GM21390 (cell line): ENCODE data around the gene REEP1.

Source experiments
- ATAC-seq: cut with Tn5 transposase; IDR thresholded peaks from one replicate; pipeline ENCODE4 v1.9.1; 2021; ENCODE audit not compliant: unreplicated experiment

REEP1 gene

DNA sequence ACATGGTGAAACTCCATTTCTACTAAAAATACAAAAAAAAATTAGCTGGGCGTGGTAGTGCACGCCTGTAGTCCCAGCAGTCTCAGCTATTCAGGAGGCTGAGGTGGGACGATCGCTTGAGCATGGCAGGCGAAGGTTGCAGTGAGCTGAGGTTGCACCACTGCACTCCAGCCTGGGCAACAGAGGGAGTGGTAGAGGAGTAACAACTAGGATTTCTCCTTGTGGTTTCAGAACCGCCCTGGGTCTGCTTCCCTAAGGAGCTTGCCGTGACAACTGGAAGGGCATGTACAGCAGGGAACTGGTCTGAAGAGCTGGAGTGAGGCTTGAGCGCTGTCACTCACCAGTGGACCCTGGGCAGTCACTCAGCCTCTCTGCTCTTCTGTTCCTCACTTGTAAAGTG is 29.1 kb downstream of the REEP1 start:
- no peak for ATAC-seq

DNA sequence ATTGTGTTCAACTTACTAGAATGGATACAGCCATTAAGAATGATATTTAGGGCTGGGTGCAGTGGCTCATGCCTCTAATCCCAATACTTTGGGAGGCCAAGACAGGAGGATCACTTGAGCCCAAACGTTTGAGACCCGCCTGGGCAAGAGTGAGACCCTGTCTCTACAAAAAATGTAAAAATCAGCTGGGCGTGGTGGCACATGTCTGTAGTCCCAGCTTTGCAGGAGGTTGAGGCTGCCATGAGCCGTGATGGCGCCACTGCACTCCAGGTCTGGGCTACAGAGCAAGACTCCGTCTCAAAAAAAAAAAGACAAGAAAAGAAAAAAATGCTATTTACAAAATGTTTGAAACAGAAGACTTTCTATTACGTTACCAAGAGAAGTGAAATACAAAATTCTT is 30.0 kb downstream of the REEP1 start:
- ATAC-seq, result no peak

DNA sequence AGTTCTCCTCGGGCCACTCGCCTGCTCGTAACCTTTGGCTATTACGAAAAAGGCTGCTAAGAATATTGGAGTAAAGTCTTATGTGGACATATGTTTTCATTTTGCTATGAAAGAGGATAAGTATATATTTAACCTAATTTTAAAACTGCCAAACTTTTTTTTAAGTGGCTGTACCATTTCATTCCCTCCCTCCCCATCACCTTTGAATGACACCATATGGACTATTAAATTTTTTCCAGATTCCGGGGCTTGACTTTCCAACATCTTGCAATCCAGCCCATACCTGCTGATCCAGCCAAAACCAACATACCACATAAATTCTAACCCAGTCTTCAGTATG is 31.5 kb downstream of the REEP1 start:
- ATAC-seq, result no peak

DNA sequence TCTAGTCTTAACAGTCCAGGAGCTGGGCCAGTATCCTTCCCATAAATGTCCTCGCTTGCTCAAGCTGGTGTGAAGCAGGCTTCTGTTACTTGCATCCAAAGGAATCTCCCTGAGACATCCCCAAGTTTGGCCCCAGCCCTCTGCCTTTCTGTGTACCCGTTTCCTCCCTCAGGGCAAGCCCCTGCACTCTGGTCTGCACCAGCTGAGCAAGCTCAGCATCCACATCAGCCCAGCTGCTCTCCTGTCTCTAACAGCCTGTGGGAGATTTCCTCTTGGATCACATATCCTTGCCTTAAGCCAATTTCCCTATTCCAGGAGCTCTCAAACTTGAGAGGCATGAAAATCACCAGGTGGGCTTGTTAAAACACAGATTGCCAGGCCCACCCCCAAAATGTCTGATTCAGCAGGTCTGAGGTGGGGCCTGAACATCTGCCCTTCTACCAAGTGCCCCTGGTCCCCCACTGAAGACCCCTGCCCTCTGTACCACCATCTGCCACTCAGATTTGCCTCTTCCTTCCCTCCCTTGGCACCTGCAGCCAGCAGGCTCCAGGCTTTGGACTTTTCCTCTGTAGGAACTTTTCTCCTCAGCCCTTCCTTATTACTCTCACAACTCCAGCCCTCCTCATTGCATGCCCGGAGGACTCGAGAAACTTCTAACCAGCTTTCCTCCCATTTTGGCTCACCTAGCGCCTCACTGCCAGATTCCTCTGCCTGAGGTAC is 32.1 kb downstream of the REEP1 start:
- no peak for ATAC-seq

DNA sequence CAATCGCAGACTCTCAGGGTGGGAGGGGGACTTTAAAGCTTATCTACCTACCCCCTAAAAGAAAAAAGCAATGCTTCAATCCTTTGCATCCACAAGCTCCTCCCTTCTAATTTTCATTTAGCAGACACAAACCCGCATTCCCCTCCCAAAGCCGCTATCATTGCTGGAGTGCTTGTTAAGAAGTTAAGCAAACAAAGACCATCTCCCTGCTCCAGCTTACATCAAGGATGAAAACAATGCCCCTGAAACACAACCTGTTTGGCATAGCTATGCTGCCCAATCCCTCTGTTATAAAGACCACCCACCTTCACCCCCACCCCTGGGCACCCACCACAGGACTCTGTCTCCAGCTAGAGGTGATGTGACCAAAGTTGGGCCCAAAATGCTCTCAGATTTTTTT is 33.0 kb downstream of the REEP1 start:
- no peak for ATAC-seq

DNA sequence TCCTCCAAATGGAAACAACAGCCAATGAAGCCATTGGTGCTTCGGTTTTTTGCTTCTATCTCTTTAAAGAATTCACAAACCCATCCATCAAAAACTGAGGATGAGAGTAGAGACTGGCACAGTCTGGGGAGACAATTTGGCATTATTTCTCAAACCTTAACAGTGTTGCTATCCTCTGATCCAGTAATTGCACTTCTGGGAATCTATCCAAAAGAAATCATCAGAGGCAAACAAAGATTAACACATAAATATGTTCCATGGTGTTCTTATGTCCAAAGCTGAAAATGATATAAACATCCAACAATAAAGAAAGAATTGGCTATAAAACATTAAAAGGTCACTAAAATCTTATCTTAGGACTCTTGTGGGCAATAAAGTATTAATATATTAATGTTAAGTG is 35.1 kb downstream of the REEP1 start:
- ATAC-seq, result no peak

DNA sequence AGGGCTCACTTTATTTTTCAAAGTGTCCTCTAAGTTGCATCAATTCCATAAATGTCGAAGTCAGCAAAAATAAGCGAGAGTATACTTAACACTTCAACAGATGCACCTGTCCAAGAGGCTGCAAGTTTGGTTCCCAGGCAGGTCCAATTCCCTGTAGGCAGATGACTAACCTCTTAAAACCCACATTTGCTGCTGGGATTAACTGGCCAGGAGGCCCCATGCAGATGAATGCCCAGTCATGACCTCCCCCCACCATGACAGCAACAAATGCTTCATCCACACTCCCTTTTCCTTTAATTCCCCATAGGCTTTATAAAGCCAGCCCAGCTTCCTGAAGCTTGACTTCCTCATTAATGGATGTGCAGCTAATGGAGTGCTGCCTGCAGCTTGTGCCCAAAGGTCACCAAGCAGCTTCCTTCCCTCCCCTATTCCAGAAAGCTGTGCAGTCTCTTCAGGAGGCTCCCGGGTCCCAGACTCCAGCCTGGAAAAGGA is 35.7 kb downstream of the REEP1 start:
- no peak for ATAC-seq

DNA sequence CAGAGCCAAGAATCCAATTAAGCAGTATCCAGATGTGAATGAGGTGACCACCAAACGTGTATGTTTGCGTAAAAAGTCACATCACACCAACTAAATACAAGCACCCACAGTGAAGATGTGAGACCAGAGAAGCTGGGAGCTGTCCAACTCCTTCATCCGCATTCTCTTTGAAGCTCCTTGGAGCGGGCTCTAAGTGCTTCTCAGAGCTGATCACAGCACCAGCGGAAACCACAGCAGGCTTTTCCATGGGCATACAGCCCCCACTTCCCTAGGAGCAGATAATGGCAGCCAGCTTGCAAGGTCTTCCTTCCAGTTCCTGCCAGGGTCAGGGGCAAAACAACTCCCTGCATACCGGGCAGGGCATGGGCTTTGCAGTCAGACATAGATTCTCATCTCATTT is 36.4 kb downstream of the REEP1 start:
- no peak for ATAC-seq

DNA sequence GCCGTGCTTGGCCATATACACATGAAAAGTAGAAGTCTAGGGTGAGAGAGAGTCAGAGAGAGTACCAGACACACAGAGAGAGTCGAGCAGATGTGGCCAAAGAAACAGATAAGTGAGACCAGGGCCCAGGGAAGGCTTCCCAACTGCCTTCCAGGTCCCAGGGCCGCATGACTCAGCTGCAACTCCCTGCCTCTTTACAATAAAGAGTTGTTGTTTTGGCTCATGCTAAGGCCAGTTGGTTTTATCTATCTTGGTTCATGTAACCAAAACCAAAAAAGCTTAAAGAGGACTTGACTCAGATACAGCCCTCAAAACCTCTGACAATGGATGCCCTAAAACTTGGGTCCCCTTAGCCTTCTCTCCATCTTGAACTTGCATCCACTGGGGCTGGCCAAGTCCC is 36.9 kb downstream of the REEP1 start:
- ATAC-seq, result no peak

DNA sequence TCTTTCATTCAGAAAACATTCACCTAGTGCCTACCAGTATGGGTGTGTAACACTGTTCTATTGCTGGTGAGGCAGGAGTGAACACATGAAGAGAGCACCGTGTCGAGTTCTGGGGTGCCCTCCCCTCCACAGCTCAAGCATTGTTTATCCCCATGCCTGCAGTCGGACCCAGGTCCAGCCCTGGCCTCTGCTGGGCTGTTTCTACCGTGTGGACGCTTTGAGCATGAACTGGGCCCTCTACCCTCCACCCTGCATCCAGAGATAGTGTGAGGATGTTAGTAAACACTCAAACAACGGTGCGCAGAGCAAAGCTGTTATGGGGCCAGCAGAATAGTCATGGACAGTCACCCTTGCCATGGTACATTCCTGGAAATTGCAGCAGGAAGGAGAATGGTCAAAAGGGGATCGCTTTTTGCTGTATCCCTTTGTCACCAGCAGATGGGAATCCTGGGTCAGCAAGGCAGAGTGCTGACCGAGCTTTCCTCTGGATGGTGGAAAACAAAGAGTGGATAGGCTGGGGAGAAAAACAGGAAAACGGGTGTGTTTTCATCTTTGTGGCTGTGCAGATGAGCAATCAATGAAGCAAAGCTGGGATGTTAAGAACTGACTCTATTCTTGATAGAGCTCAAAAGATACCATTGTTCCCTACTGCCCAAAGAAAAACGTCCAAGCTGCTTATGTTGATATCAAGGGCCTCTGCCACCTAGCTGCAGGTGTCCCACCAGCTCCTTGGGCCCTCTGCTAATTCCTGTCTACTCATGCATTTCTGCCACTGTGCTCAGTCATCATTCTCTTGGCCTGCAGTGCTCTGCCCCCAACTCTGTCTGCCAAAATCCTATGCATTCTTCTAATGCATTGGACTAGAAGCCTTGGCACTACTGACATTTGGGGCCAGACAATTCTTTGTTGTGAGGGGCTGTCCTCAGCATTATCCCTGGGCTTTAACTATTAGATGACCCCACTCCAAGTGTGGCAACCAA is 38.7 kb downstream of the REEP1 start:
- no peak for ATAC-seq

DNA sequence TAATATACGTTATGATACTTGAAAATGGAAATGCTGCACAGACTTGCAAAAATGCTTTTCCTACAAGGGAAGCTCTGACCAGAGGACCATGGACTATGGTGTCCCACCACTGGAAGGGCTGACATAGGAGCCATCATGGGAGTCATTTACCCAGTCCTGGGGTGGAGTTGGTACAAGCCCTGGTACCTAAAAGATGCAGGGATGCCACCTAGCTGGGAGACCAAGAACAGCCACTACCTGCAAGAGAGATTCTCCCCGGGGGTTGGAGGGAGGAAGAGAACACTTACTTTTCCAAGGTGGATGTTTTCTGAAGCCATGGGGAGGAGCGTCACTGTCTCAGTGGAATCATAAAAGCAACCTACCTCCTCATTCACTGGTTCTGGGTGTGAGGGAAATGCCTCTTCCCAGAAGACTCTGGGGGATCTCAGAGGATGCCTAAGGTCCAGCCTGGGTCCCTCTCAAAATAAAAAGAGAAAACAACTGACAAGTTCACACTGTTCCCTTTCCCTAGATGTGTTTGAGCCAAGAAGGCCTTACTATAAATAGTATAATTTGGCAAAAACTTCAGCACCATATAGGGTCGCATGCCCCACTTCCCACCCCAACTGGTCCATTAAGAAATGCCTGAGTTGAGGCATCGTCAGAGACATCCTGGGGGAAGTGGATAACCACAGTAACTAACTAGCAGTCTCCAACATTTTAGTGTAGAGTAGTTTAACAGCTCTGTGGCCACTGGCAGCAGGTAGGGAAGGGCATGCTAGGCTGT is 39.9 kb downstream of the REEP1 start:
- no peak for ATAC-seq

DNA sequence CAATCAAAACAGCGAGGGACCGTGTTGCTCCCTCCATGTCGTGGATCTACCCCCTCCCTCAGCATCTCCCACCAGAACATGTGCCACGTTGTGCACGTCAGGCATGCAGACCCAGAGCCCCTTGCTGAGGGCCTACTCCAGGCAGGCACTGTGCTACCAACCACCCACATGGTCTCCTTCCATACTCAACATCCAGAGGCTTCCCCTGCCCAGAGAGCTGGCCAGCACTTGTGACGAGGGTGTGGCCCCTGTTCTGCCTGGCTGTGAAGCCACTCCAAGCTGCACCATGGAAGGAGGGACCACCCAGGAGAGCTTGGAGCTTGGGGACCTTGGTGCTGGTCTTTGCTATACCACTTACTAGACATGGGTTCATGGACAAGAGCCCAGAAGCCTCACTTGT is 40.5 kb downstream of the REEP1 start:
- no peak for ATAC-seq

DNA sequence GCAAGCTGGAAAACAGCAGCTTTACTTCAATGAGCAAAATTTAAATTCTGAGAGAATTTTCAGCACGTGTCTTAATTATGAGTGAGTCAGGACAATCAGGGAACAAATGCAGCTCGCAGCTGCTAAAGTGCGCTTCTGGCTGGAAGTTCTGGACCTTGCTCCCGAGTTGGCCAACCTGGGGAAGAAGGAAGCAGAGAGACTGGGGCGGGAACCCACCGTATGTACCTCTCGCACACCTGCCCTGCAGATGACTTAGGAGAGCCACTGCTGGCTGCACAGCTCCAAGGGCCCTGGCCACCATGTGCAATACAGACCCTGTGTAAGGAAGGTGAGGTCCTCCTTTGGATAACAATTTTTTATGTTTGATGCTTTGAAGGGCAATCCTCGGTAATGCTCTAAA is 42.4 kb downstream of the REEP1 start:
- no peak for ATAC-seq

DNA sequence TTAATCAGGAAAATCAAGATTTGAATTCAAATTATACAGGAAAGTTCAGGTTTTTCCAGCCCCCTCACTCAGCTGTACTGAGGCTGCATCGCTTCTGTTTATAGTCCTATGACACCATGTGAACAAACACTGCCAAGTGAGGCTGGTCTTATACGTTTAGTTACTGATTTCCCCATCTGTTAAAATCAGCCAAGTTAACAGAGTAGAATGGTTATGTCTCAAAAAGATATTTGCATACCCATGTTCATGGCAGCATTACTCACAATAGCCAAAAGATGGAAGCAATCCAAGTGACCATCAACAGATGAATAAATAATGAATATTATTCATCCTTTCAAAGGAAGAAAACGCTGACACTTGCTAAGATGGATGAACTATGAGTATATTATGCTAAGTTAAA is 43.8 kb downstream of the REEP1 start:
- no peak for ATAC-seq

DNA sequence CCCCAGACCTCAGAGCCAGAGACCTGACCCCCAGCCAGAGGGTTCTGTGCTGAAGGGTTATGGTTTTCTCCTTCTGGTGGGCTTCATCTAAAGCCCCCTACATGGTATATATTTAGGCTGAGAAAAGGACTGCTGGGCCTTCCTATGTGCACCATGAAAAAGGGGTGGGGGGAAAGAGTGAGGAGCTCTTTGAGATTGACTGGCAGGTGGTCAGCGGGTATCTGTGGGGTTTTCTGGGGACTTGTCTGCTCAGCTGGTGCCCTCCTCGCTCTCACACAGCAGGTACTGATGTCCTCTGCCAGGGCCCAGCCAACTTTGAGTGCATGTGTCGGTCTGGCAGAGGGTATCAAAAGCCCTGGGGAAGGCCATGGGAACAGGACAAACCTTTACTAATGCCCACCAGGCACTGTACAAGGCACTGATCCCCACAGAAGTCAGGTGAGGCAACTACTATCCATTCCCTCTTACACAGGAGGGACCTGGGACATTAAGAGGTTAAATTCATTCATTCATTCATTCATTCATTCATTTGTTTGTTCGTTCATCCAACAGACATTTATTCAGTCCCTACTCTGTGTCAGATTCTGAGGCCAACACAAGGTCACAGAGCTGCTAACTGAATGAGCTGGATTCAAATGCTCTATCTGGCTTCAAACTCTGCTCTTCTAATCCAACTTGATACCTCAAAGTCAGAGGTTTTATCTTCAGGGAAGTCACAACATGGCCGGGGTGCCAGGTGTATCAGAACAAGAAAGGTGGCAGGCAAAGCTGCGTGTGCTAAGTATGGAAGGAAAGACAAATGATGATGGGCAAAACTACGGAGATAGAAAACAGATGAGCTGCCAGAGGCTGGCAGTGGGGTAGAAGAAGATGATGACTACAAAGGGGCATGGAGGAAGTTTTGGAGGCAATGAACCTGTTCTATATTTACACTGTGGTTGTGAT is 44.6 kb downstream of the REEP1 start:
- no peak for ATAC-seq

DNA sequence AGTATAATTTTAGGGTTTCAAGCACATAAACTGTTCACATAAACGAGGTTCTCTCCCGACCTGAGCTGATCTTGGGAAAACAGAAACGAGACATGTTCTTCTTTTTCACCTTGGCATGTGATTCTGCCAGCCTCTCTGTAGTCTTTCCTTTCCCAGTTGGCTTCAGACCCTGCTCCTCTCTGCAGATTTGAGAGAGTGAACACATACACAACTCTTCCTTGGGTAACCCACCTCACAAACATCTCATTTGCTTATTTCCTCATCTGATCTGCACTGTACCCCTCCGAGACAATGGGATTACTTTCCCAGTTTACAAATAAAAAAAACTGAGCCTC is 46.1 kb downstream of the REEP1 start:
- no peak for ATAC-seq

DNA sequence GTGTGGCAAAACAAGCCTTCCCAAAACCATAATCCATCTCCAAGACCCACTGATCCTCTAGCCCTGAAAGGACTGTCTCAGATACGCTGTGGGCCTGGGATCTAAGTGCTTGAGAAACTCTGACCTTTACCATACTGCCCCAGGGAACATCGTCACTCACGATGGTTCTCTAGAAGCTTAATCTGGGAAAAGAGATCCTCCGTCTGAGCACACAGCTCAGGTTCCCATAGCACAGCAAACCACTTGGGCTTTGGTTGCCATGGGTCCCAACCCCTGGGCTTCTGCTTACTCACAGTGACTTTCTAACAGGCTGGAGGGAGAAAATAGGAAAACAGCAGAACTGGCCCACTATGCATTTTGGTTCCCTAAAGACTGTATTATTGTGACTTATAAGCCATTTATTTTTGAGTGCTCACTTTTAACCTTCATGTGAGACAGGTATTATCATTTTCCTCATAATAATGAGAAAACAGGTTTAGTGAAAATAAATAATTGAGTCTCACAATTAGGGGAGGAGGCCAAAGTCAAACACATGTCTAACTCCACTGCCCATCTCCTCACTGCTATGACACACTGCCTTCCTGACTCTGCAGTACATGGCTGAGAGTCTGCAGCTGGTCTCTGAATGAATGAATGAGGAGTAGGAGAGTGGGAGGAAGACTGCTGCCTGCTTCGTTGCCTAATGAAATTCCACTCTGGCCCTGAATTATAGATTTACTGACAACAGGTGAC is 46.7 kb downstream of the REEP1 start:
- ATAC-seq, result no peak

DNA sequence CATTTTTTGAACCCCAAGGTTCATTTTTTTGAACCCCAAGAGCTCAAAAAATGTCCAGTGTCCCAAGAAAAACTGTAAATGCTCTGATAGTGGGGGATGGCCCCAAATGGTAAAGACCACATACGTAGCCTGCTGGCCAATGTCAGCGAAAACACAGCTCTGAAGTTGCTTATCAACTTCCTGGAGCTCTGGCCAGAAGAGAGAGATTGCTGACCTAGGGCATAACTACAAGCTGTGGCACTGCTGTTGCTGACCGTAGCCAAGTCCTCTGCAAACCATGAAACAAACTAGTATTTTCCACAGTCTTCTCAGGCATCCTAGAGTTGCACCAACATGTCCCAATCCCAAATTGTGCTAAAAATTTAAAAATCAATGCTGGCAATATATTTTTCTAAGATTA is 50.9 kb downstream of the REEP1 start:
- no peak for ATAC-seq

DNA sequence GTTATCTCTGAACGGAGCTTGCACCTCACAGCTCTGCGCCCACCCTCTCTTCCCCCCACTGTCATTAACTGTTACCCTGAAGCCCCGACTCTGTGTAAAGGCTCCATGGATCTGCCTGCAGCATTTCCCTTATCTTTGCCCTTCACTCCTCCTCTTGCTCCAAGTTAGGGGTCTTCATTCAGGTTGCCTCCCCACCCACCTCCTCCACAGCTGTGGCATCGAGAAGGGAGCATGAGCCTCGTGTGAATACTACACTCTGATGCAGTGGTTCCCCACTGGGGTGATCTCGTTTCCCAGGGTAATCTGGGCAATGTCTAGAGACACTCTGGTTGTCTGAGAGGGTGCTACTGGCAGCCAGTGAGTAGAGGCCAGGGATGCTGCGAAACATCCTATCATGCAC is 51.4 kb downstream of the REEP1 start:
- no peak for ATAC-seq

DNA sequence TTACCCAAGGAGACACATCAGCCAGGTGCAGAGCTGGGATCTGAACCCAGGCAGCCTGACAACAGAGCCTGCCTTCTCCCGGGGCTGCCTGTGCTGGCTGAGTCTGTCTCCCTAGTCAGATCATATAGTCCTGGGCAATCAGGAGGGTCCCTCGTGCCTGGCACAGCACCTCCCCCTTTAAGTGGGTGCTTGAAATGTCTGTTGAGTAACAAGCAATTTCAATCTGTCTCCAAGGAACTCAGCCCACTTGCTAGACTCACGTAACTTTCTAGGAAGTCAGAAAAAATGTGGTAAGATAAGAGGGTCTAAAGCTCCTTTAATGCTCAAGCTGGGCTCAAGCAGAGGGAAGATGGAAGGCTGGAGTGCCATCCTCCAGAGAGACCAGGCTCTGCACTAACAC is 51.9 kb downstream of the REEP1 start:
- no peak for ATAC-seq
